ENCODE results near the gene WNT10A.

The WNT10A gene

DNA sequence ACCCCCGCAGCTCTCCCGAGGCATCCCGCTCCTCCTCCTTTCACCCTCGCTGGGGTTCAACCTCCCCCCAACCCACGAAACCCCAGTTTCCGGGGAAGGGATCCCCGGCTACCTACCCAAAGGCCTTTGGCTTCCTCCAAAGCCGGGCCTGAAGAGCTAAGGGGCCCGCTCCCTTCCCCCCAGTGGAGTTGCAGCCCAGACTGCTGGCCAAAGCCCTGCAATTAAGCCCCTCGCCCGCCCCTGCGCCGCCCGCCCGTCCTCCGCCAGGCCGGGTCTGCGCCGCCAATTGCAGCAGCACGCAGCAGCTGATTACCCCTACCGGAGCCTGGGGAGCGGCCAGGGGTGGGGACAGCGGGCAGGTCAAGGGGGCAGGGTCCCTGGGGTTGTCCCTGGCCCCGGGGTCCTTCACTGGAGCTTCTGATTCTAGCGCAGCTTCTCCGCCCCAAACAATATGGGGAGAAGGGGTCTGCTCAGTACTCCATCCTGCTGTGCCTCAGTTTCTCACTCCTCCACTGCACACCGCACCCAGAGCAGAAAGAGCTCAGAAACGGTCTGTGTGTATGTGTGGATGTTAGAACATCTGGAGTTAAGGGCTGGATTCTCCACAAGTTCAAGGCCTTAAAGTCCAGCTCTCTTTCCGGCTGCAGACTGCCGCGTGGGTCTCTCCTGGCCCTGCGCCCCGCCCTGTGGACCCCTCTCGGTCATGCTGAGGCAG, 16.9 kb downstream of the WNT10A start:
- Histone ChIP-seq H3K36me3 (ENCODE audit: insufficient read depth, low read length) (no peaks in the 10 kb centered on the region), H3K4me1 (ENCODE audit: insufficient read depth, low read length) (peaks cover 19% of the 10 kb centered on the region), H3K9me3 (ENCODE audit: low read length) (no peaks in the 10 kb centered on the region), H3K9ac (ENCODE audit: low read length) (no peak overlapping the region), H3K4me3 (ENCODE audit: low read depth in 1 of 2, low read length in 2 of 2) (no peak overlapping the region), H3K27me3 (ENCODE audit: control insufficient read depth in 1 of 2, insufficient read depth in 2 of 2, low read length in 2 of 2) (peaks cover 72 to 94% of the 10 kb centered on the region in 2 donors), H3K27ac (ENCODE audit: low read depth, low read length) (no peak overlapping the region)

DNA sequence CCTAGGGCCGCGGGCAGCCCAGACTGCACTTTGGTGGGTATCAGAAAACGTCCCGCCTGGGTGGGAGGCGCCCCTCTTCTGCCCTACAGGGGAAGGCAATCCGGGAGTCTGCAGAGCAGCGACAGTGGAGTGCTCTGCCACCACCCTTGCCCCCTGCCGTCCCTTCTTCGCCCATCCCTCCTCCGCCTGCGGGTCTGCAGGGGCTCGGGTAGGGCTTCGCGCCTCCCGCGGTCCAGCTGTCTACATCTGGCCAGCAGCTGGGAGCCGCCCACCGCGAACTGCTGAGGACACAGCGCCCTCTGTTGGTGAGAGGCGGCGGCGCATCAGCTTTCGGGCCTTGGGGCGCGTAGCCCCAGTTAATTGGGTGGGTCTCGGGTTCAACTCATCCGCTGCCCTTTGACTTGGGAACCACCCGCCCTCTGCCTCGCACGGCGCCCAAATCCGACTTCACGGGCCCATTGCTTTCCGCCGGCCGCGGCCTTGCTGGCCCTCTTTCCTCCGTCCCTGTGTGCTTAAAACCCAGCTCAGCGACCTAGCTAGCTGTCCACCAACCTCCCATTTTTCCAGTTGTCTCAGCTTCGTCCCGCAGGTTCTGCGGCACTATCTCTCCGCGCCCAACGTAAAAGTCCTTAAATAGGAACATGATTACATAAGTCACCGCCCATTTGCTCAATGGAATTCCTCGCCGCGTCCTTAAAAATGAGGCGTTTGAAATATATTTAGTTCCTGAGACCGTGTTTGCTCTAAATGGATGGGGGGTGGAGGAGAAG, 17.6 kb downstream of the WNT10A start:
- no peaks in the 10 kb centered on the region for H3K36me3 ChIP-seq (ENCODE audit: insufficient read depth, low read length)
- H3K9me3 ChIP-seq (ENCODE audit: low read length): no peaks in the 10 kb centered on the region
- peaks cover 16% of the 10 kb centered on the region for H3K4me1 ChIP-seq (ENCODE audit: insufficient read depth, low read length)
- H3K9ac ChIP-seq (ENCODE audit: low read length): no peak overlapping the region
- H3K4me3 ChIP-seq (ENCODE audit: low read depth in 1 of 2, low read length in 2 of 2): peak overlapping the region in 1 of 2 donors; percentile 31
- H3K27me3 ChIP-seq (ENCODE audit: control insufficient read depth in 1 of 2, insufficient read depth in 2 of 2, low read length in 2 of 2): peaks cover 71 to 90% of the 10 kb centered on the region in 2 donors
- H3K27ac ChIP-seq (ENCODE audit: low read depth, low read length): no peak overlapping the region

GRCh38 chr2:218899147-218899546, 18.5 kb downstream of the WNT10A start:
- Histone ChIP-seq H3K9me3 (ENCODE audit: low read length) (no peaks in the 10 kb centered on the region), H3K27ac (ENCODE audit: low read depth, low read length) (no peak overlapping the region), H3K4me3 (ENCODE audit: low read depth in 1 of 2, low read length in 2 of 2) (no peak overlapping the region), H3K27me3 (ENCODE audit: control insufficient read depth in 1 of 2, insufficient read depth in 2 of 2, low read length in 2 of 2) (peaks cover 62 to 82% of the 10 kb centered on the region in 2 donors), H3K4me1 (ENCODE audit: insufficient read depth, low read length) (peaks cover 12% of the 10 kb centered on the region), H3K36me3 (ENCODE audit: insufficient read depth, low read length) (no peaks in the 10 kb centered on the region), H3K9ac (ENCODE audit: low read length) (no peak overlapping the region)

DNA sequence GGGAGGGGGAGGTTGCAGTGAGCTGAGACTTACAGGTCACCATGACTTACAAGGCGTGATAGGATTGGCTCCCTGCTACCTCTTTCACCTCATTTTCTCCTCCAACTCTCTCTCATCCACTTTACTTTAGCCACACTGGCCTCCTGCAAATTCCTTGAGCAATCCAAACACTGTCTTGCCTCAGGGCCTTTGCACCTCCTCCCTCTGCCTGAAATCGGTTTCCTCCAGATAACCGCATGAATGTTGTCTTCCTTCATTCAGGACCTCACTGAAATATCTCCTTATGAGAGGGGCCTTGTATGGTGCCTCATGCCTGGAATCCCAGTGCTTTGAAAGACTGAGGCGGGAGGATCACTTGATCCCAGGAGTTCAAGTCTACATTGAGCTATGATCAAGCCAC, 21.8 kb downstream of the WNT10A start:
- Histone ChIP-seq H3K27ac (ENCODE audit: low read depth, low read length) (no peak overlapping the region), H3K27me3 (ENCODE audit: control insufficient read depth in 1 of 2, insufficient read depth in 2 of 2, low read length in 2 of 2) (peaks cover 30 to 49% of the 10 kb centered on the region in 2 donors), H3K4me1 (ENCODE audit: insufficient read depth, low read length) (peaks cover 12% of the 10 kb centered on the region), H3K9ac (ENCODE audit: low read length) (no peak overlapping the region), H3K36me3 (ENCODE audit: insufficient read depth, low read length) (no peaks in the 10 kb centered on the region), H3K9me3 (ENCODE audit: low read length) (no peaks in the 10 kb centered on the region), H3K4me3 (ENCODE audit: low read depth in 1 of 2, low read length in 2 of 2) (no peak overlapping the region)

DNA sequence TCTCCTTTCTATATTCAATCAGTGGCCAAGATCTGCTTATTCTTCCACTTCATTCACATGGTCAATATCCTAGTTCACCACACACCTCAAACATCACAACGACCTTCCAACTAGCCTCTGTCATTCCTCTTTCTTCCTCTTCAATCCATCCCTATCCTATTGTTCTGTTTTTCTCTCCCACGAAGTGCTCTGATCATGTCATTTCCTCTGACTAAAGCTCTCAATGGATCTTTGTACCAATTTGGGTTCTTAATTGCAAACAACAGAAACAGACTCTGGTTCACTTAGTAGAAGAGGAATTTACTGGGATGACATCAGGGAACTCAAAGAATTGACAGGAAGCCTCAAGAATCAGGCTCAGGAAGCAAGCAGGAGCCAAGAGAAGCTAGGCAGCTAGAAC, 23.5 kb downstream of the WNT10A start:
- Histone ChIP-seq H3K4me3 (ENCODE audit: low read depth in 1 of 2, low read length in 2 of 2) (no peak overlapping the region), H3K27ac (ENCODE audit: low read depth, low read length) (no peak overlapping the region), H3K4me1 (ENCODE audit: insufficient read depth, low read length) (peaks cover 3% of the 10 kb centered on the region), H3K9ac (ENCODE audit: low read length) (no peak overlapping the region), H3K27me3 (ENCODE audit: control insufficient read depth in 1 of 2, insufficient read depth in 2 of 2, low read length in 2 of 2) (peaks cover 13 to 32% of the 10 kb centered on the region in 2 donors), H3K9me3 (ENCODE audit: low read length) (no peaks in the 10 kb centered on the region), H3K36me3 (ENCODE audit: insufficient read depth, low read length) (no peaks in the 10 kb centered on the region)

DNA sequence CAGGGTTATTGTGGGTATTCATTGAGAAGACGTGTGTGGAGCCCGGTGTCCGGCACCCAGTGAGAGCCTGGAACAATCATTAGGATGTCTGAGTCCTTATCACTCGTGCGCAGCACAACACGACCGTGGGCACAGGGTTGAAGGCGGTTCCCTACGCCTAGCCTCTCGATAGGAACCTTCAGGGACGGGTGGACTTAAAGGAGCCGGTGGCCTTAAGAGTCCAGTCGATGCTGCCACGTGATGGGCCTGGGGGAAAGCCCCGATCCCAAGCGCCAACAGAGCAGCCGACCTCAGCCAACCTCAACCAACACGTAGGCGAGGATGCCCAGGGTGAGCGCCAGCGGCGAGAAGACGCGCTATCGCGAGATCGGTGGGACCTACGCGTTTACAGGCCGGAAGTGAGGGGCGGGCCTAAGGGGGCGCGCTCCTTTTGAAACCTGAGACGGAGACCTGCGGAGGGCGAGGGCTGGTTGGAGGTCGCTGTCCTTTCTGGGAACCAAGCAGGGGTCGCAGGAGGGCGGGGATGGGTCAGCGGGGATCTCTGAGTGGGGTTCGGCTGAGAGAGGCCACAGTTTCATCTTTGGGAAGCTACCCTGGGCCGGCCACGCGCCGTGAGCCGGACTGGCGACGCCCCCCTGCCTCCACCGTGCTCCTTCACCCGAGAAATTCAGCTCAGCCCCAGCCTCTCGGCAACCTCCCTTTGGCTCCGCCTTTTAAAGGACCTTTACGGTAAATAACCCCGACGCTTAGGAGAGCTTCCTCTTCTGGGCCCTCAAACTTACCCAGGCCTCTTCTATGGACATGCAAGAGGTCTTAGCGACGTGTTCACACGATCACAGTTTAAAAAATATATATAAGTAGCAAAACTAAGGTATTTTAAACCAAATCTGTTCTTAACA, 28.3 kb downstream of the WNT10A start:
- H3K27ac ChIP-seq (ENCODE audit: low read depth, low read length): no peak overlapping the region
- H3K4me3 ChIP-seq (ENCODE audit: low read depth in 1 of 2, low read length in 2 of 2): peak overlapping the region; percentile 71 to 87
- no peak overlapping the region for H3K9ac ChIP-seq (ENCODE audit: low read length)
- peaks cover 3% of the 10 kb centered on the region for H3K4me1 ChIP-seq (ENCODE audit: insufficient read depth, low read length)
- H3K9me3 ChIP-seq (ENCODE audit: low read length): no peaks in the 10 kb centered on the region
- H3K27me3 ChIP-seq (ENCODE audit: control insufficient read depth in 1 of 2, insufficient read depth in 2 of 2, low read length in 2 of 2): no peaks in the 10 kb centered on the region
- H3K36me3 ChIP-seq (ENCODE audit: insufficient read depth, low read length): no peaks in the 10 kb centered on the region

- H3K4me3 ChIP-seq (ENCODE audit: low read depth in 1 of 2, low read length in 2 of 2): no peak overlapping the region
These were observed 30.1 kb downstream of the WNT10A start for GRCh38 chr2:218910741-218911140.

DNA sequence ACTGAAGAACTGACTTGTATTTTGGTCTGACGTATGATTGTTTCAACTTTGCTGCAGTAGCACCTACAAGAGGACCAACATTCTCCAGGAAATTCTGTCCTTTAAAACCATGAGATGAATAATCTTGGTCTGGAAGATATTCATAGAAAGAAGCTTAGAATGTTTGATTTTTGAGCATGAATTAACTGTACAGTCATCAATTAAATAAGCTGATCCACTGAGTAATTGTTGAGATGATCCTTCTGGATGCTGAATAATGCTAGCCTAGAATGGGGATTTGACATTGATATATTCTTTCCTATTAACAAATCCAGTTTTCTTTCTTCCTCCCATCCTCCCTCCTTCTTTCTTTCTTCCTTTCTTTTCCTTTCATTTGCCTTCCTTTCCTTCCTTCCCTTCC, 39.9 kb downstream of the WNT10A start:
- Histone ChIP-seq H3K4me1 (ENCODE audit: insufficient read depth, low read length) (no peaks in the 10 kb centered on the region), H3K36me3 (ENCODE audit: insufficient read depth, low read length) (no peaks in the 10 kb centered on the region), H3K27me3 (ENCODE audit: control insufficient read depth in 1 of 2, insufficient read depth in 2 of 2, low read length in 2 of 2) (peaks cover 0 to 4% of the 10 kb centered on the region in 2 donors), H3K9ac (ENCODE audit: low read length) (no peak overlapping the region), H3K9me3 (ENCODE audit: low read length) (no peaks in the 10 kb centered on the region), H3K27ac (ENCODE audit: low read depth, low read length) (no peak overlapping the region), H3K4me3 (ENCODE audit: low read depth in 1 of 2, low read length in 2 of 2) (no peak overlapping the region)

More at GRCh38 chr2:218910741-218911140, 30.1 kb downstream of the WNT10A start:
- H3K27ac ChIP-seq (ENCODE audit: low read depth, low read length): no peak overlapping the region
- H3K9me3 ChIP-seq (ENCODE audit: low read length): no peaks in the 10 kb centered on the region
- no peak overlapping the region for H3K9ac ChIP-seq (ENCODE audit: low read length)
- H3K4me1 ChIP-seq (ENCODE audit: insufficient read depth, low read length): peaks cover 3% of the 10 kb centered on the region
- H3K36me3 ChIP-seq (ENCODE audit: insufficient read depth, low read length): no peaks in the 10 kb centered on the region
- no peaks in the 10 kb centered on the region for H3K27me3 ChIP-seq (ENCODE audit: control insufficient read depth in 1 of 2, insufficient read depth in 2 of 2, low read length in 2 of 2)

DNA sequence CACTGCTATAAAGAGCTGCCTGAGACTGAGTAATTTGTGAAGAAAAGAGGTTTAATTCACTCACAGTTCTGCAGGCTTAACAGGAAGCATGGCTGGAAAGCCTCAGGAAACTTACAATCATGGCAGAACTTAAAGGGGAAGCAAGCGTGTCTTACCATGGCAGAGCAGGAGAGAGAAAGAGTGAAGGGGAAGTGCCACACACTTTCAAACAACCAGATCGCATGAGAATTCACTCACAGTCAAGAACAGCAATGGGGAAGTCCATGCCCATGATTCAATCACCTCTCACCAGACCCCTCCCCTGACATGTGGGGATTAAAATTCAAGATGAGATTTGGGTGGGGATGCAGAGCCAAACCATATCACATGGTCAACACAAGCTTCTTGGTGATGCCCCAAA, 44.1 kb downstream of the WNT10A start:
- peaks cover 0 to 4% of the 10 kb centered on the region in 2 donors for H3K27me3 ChIP-seq (ENCODE audit: control insufficient read depth in 1 of 2, insufficient read depth in 2 of 2, low read length in 2 of 2)
- no peak overlapping the region for H3K27ac ChIP-seq (ENCODE audit: low read depth, low read length)
- no peak overlapping the region for H3K9ac ChIP-seq (ENCODE audit: low read length)
- no peaks in the 10 kb centered on the region for H3K36me3 ChIP-seq (ENCODE audit: insufficient read depth, low read length)
- no peaks in the 10 kb centered on the region for H3K4me1 ChIP-seq (ENCODE audit: insufficient read depth, low read length)
- H3K4me3 ChIP-seq (ENCODE audit: low read depth in 1 of 2, low read length in 2 of 2): no peak overlapping the region
- H3K9me3 ChIP-seq (ENCODE audit: low read length): no peaks in the 10 kb centered on the region

DNA sequence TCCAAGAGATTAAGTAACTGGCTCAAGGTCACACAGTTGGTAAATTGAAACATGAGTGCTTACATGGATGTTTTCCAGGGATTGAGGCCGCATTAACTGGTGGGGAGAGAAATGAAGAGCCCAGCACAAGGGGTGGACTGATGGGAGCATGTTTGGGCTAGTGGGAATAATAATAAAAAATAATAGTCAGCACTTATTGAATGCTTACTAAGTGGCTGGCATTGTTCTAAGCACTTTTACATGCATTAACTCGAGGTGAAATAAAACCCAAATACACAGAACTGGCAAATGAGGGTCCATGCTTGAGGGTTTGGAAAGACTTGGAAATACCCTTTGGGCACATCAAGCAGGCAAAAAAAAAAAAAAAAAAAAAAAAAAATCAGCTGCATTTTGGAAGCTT, 44.8 kb downstream of the WNT10A start:
- Histone ChIP-seq H3K4me1 (ENCODE audit: insufficient read depth, low read length) (no peaks in the 10 kb centered on the region), H3K27ac (ENCODE audit: low read depth, low read length) (no peak overlapping the region), H3K27me3 (ENCODE audit: control insufficient read depth in 1 of 2, insufficient read depth in 2 of 2, low read length in 2 of 2) (peaks cover 0 to 4% of the 10 kb centered on the region in 2 donors), H3K36me3 (ENCODE audit: insufficient read depth, low read length) (no peaks in the 10 kb centered on the region), H3K4me3 (ENCODE audit: low read depth in 1 of 2, low read length in 2 of 2) (no peak overlapping the region), H3K9me3 (ENCODE audit: low read length) (no peaks in the 10 kb centered on the region), H3K9ac (ENCODE audit: low read length) (no peak overlapping the region)

DNA sequence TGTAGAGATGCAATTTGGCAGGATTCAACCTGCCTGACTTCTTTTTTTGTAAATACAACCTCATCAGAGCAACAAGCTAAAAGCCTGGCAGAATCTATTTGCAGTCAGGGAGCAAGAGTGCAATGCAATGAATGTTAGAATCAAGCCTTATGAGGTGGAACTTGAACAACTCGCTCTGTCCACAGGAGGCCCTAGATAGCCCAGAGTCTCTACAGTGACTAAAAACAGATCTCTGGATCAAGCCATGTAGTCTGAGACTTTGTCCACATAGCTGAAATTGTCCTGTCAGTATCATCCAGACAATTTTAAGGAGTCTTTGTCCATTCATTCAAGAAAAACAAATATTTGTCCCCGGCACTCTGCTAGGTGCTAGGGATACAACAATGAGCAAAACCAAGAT, 46.8 kb downstream of the WNT10A start:
- H3K27me3 ChIP-seq (ENCODE audit: control insufficient read depth in 1 of 2, insufficient read depth in 2 of 2, low read length in 2 of 2): peaks cover 0 to 4% of the 10 kb centered on the region in 2 donors
- H3K9me3 ChIP-seq (ENCODE audit: low read length): no peaks in the 10 kb centered on the region
- H3K4me3 ChIP-seq (ENCODE audit: low read depth in 1 of 2, low read length in 2 of 2): no peak overlapping the region
- no peak overlapping the region for H3K27ac ChIP-seq (ENCODE audit: low read depth, low read length)
- H3K36me3 ChIP-seq (ENCODE audit: insufficient read depth, low read length): no peaks in the 10 kb centered on the region
- H3K9ac ChIP-seq (ENCODE audit: low read length): no peak overlapping the region
- H3K4me1 ChIP-seq (ENCODE audit: insufficient read depth, low read length): no peaks in the 10 kb centered on the region
